NCI-H146 (cell line): ENCODE data around the gene PBX3.
A peak's percentile ranks its signal among the peaks of the same experiment; 100 is the strongest.

Experiments
- DNase-seq: peaks from one replicate; lab custom pipeline; 2025; lab: John Stamatoyannopoulos, UW

Gene PBX3

GRCh38 chr9:125906893-125907292, 159.7 kb downstream of the PBX3 start:
- DNase-seq: no peak

- peak; percentile 15 for DNase-seq
Observed at GRCh38 chr9:125908136-125908535, 161.0 kb downstream of the PBX3 start.

- DNase-seq: no peak
Observed at GRCh38 chr9:125908966-125909365, 161.8 kb downstream of the PBX3 start.

GRCh38 chr9:125909459-125909858, 162.3 kb downstream of the PBX3 start:
- DNase-seq: no peak

- DNase-seq: no peak
Observed at GRCh38 chr9:125910286-125910685, 163.1 kb downstream of the PBX3 start.

- peak; percentile 58 for DNase-seq
Observed at GRCh38 chr9:125911861-125912644, 164.9 kb downstream of the PBX3 start.

- DNase-seq: no peak
Observed at GRCh38 chr9:125912667-125913066, 165.5 kb downstream of the PBX3 start.

- no peak for DNase-seq
Observed at GRCh38 chr9:125913551-125913950, 166.4 kb downstream of the PBX3 start.

GRCh38 chr9:125914411-125914810, 167.2 kb downstream of the PBX3 start:
- DNase-seq: no peak

GRCh38 chr9:125915606-125916005, 168.4 kb downstream of the PBX3 start:
- no peak for DNase-seq

- DNase-seq: no peak
Observed at GRCh38 chr9:125919565-125919964, 172.4 kb downstream of the PBX3 start.

- DNase-seq: no peak
Observed at GRCh38 chr9:125920402-125920801, 173.2 kb downstream of the PBX3 start.

- no peak for DNase-seq
Observed at GRCh38 chr9:125922854-125923253, 175.7 kb downstream of the PBX3 start.

- no peak for DNase-seq
Observed at GRCh38 chr9:125924351-125924750, 177.2 kb downstream of the PBX3 start.

GRCh38 chr9:125926936-125927335, 179.8 kb downstream of the PBX3 start:
- DNase-seq: no peak

GRCh38 chr9:125929846-125930245, 182.7 kb downstream of the PBX3 start:
- DNase-seq: no peak

- no peak for DNase-seq
Observed at GRCh38 chr9:125931211-125931610, 184.0 kb downstream of the PBX3 start.

- no peak for DNase-seq
Observed at GRCh38 chr9:125932012-125932411, 184.8 kb downstream of the PBX3 start.

GRCh38 chr9:125932746-125933455, 185.7 kb downstream of the PBX3 start:
- no peak for DNase-seq

- no peak for DNase-seq
Observed at GRCh38 chr9:125942125-125942524, 195.0 kb downstream of the PBX3 start.

- no peak for DNase-seq
Observed at GRCh38 chr9:125943831-125944230, 196.7 kb downstream of the PBX3 start.

- DNase-seq: no peak
Observed at GRCh38 chr9:125946397-125946796, 199.2 kb downstream of the PBX3 start.

GRCh38 chr9:125948887-125949596, 201.9 kb downstream of the PBX3 start:
- DNase-seq: no peak
